KOPT-K1 (cell line): Measurements from ENCODE around the gene MEN1.

Experiments used
- H3K27ac ChIP-seq: fragments of 200-600 bp; sonication (generic); 2 replicates; pipeline ENCODE4 v1.5.1; 2016; ENCODE audit warnings: antibody characterized with exemption, mild to moderate bottlenecking, low read depth, low read length; ENCODE audit not compliant: poor library complexity, severe bottlenecking
- H3K36me3 ChIP-seq: fragments of 200-600 bp; sonication (generic); 2 replicates; pipeline ENCODE4 v1.5.1; 2017; ENCODE audit warnings: antibody characterized with exemption, mild to moderate bottlenecking, low read length, moderate library complexity; ENCODE audit not compliant: insufficient read depth
- H3K9me3 ChIP-seq: fragments of 200-600 bp; sonication (generic); 2 replicates; pipeline ENCODE4 v1.5.1; 2017; ENCODE audit warnings: antibody characterized with exemption, low read length, mild to moderate bottlenecking; ENCODE audit not compliant: insufficient read depth, poor library complexity, severe bottlenecking

Gene MEN1

GRCh38 chr11:64774144-64774543 is 36.2 kb downstream of the MEN1 start:
- H3K27ac ChIP-seq: no peak overlapping the region

GRCh38 chr11:64772303-64773018 is 37.9 kb downstream of the MEN1 start:
- no peak overlapping the region for H3K27ac ChIP-seq
- H3K9me3 ChIP-seq: no peaks in the 10 kb centered on the region
- H3K36me3 ChIP-seq: peaks cover 100% of the 10 kb centered on the region

More at GRCh38 chr11:64774144-64774543, 36.2 kb downstream of the MEN1 start:
- Histone ChIP-seq H3K9me3 (no peaks in the 10 kb centered on the region), H3K36me3 (peaks cover 84% of the 10 kb centered on the region)

DNA sequence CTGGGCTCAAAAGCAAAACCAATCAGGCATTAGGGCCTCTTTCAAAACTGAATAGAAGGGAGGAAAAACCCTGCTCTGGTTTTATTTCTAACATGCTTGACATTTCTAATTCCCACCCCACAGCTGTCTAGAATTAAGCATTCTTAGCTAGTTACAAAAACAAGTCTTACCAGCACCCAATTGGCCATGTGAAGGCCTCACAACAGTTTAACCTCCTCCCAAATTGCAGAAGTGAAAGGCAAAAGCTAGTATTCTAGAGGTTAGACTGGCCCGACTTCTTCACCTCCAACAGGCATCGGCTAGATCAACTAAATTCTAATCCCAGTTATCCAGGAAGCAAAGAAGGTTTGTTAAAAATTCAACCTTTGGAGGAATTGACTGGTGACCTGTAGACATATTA is 38.5 kb downstream of the MEN1 start:
- Histone ChIP-seq H3K27ac (no peak overlapping the region), H3K36me3 (peaks cover 100% of the 10 kb centered on the region), H3K9me3 (no peaks in the 10 kb centered on the region)

DNA sequence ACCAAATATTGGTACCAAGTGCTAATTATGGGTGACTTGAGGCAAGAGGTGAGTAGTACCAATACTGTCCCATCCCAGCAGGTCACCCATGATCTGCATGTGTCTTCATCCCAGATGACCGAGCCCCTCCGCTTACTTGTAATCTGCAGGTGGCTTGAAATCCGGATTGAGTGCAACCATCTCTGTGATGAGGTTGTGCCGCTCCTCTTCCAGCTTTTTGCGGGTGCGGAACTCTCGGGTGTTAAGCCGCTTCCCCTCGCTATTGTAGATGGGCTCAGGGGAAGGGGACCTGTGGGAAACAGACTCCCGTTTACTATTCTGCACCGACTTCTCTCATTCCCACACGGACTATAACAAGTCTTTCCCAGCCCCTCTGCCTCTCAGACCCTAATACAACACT is 40.2 kb downstream of the MEN1 start:
- Histone ChIP-seq H3K9me3 (no peaks in the 10 kb centered on the region), H3K27ac (no peak overlapping the region), H3K36me3 (peaks cover 99% of the 10 kb centered on the region)

GRCh38 chr11:64769283-64769682 is 41.1 kb downstream of the MEN1 start:
- Histone ChIP-seq H3K9me3 (no peaks in the 10 kb centered on the region), H3K36me3 (peaks cover 97% of the 10 kb centered on the region), H3K27ac (no peak overlapping the region)

DNA sequence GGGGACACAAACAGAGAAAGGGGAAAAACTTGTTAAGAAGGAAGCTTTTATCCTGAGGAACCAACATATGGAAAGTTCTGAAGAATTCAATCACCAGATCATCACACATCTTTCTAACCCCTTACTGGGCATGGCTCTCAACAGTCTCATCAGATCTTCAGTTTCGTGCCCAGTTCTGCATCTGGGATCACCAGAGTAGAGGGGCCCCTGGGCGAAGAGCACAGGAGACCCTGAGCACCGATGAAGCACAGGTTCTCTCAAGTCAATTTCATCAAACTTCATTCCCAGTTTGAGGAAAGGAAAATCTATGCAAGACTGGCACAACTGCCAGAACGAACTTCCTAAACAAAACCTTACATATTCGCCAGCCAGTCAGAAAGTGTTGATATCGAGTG is 42.1 kb downstream of the MEN1 start:
- Histone ChIP-seq H3K36me3 (peaks cover 96% of the 10 kb centered on the region), H3K27ac (no peak overlapping the region), H3K9me3 (no peaks in the 10 kb centered on the region)

DNA sequence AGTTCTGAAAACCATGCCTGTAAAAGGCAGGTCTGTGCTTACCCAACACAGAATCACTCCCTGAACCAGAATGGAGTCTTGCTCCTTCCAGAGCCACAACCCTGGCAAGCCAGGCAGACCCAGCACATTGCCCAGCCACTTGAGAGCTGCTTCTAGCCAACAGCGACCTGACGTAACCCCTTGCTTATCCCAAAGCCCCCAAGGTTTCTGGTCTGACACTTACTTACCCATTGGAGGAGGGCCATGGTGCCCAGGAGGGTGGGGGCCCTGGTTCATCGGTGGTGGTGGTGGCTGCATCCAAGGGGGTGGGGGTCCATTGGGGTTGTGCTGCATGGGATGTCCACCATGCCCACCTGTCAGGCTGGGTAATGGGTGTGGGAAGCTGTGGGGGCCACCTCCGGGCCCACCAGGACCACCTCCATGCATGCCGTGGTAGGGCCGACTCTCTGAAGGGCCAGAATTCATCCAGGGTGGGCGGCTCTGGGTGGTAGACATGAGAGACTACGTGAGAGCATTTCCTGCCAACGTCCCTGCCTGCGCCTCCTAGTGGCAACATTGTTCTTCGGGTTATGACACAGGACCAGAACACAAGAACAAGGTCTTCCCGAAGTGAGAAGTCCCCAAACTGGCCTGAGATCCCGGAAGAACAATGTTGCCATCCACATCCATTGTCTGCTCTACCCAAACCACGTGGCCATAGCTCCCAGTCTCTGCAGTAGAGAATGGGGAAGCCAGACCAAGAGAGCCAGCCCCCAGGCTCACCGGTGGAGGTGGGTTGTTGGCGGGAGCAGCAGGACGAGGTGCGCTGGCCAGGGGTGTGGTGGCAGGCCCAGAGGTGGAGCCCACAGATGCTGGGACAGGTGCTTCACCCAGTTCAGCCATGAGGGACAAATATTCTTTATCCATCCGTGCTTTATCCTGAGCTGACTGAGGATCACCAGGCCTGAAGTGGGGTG is 42.7 kb downstream of the MEN1 start:
- H3K27ac ChIP-seq: peak overlapping the region; percentile 20
- H3K36me3 ChIP-seq: peaks cover 96% of the 10 kb centered on the region
- H3K9me3 ChIP-seq: no peaks in the 10 kb centered on the region

GRCh38 chr11:64766881-64767280 is 43.5 kb downstream of the MEN1 start:
- H3K27ac ChIP-seq: peak overlapping the region; percentile 20
- peaks cover 96% of the 10 kb centered on the region for H3K36me3 ChIP-seq
- no peaks in the 10 kb centered on the region for H3K9me3 ChIP-seq

DNA sequence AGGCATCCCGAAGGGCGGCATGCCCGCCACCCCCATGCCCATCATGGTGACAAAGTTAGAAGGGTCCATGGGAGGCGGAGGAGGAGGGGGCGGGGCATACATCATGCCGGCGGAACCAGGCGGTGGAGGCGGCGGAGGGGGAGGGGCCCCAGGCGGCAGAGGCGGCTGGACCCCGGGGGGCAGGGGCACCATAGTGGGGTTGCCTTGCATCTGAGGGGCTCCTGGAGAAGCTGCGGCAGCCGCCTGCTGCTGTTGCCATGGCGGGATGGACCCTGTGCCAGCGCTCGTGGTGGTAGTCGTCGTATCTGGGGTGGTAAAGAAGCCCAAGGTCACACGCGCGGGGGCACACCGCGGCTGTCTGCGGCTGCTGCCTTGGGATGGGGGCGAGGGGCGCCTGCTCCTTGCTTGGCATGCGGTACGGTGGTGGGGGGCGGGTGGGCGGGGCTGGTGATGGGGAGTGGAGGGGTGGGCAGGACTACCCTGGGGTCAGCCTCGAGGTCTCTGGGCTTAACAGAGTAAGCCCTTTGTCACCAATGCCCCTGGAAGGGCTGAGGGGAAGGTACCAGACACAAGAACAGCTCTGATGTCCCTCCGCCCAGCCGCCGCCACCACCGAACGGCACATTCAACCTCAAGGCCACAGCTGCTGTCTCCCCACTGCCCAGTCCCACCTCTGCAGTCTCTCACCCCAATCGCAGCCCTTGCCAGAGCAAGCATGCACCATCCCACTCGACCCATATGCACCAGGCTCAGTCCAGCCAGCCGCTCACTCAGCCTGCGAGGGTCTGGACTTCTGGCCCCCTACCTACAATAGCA is 44.3 kb downstream of the MEN1 start:
- Histone ChIP-seq H3K36me3 (peaks cover 95% of the 10 kb centered on the region), H3K27ac (no peak overlapping the region), H3K9me3 (no peaks in the 10 kb centered on the region)

GRCh38 chr11:64765291-64765850 is 45.0 kb downstream of the MEN1 start:
- Histone ChIP-seq H3K9me3 (no peaks in the 10 kb centered on the region), H3K36me3 (peaks cover 95% of the 10 kb centered on the region), H3K27ac (no peak overlapping the region)

DNA sequence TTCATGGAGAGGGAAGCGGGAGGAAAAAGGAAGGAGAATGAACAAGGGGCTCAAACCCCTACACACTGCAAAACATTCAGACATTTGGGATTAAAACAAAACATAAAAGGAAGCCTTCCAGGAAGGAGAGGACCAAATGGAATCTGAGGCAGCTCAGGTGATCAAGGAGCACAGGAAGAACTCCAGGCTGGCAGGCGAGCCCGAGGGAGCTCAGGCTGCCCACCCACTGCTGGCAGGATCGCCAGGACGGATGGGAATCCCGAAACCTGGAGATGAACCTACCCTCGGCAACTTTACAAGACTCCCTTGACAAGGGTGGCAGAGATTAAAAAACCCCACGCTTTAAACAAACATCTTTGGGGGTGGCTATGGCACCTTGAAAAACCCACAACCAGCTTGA is 45.6 kb downstream of the MEN1 start:
- Histone ChIP-seq H3K27ac (peak overlapping the region; percentile 64), H3K36me3 (peaks cover 89% of the 10 kb centered on the region)

GRCh38 chr11:64764040-64764611 is 46.2 kb downstream of the MEN1 start:
- Histone ChIP-seq H3K36me3 (peaks cover 83% of the 10 kb centered on the region), H3K9me3 (no peaks in the 10 kb centered on the region), H3K27ac (peak overlapping the region; percentile 64)

More for the DNA sequence above, 45.6 kb downstream of the MEN1 start:
- H3K9me3 ChIP-seq: no peaks in the 10 kb centered on the region

DNA sequence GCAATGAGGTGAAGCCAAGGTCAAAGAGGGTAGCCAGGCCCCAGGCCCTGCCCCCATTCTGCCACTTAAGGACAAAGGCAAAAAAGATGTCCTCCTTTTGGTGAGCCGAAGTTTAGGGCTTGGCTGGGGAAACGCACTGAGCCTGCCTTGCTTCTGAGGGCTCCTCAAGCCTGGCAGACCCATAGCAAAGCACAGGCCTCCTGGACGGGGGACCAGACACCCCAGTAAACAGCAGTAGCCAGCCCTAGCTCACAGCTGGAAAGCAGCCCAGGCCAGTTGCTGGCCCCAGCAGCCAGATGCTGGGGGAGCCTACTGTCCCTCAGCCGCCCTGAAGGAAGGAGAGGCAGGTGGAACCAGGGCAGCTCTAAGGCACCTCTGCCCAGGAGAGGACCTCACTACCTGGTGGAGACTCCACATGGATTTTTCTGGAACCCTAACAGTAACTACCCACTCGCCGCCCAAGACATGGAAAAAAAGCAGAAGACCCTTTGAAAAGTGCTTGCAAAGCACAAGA is 46.8 kb downstream of the MEN1 start:
- Histone ChIP-seq H3K36me3 (peaks cover 77% of the 10 kb centered on the region), H3K9me3 (no peaks in the 10 kb centered on the region), H3K27ac (peak overlapping the region; percentile 64)
